ENCODE results near the gene NKX3-2. TPM values are rescaled to one million over a fixed set of nuclear protein-coding genes. Genes with fewer than 3 reads are reported as not detected.
A peak's percentile ranks its signal among the peaks of the same experiment; 100 is the strongest.

Gene NKX3-2
- total RNA-seq, 6 donors from 2014 or later: 0.49 TPM; not detected in 5

DNA sequence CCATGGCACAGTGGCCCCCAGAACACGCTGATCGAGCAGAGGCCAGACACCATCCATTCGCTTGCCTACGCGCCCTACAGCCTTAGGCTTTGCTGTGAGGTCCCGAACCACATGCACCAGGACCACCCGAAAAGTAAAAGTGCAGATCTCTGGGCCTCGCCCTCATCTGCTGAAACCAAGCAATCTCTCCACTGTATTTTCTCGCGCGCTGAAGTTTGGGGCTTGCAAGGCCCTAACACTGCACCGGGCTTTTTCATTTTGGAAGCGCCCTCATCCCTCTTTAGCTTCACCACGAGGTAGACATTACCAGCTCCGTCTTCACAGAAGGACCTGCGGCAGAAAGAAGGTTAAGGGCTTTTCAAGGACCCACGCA is 21.2 kb downstream of the NKX3-2 start:
- TF ChIP-seq EP300 (IDR thresholded peaks at IDR 0.05) (no peak), POLR2AphosphoS5 (IDR thresholded peaks at IDR 0.05) (no peak)
- Histone ChIP-seq H3K27ac (no peak overlapping the region), H3K27me3 (peaks cover 0 to 61% (median 30%) of the 10 kb centered on the region in 4 donors), H3K4me1 (peaks cover 9 to 22% (median 12%) of the 10 kb centered on the region in 4 donors), H3K4me3 (no peak overlapping the region), H3K9me3 (peaks cover 11 to 18% (median 16%) of the 10 kb centered on the region in 4 donors), H3K36me3 (no peaks in the 10 kb centered on the region)
- WGBS, 2 donors: 7 to 9% methylated on average over 12 to 17 of the region's 17 CpGs
- DNase-seq (no peak), ATAC-seq (ENCODE audit: low FRiP score in 2 of 2) (no peak)

DNA sequence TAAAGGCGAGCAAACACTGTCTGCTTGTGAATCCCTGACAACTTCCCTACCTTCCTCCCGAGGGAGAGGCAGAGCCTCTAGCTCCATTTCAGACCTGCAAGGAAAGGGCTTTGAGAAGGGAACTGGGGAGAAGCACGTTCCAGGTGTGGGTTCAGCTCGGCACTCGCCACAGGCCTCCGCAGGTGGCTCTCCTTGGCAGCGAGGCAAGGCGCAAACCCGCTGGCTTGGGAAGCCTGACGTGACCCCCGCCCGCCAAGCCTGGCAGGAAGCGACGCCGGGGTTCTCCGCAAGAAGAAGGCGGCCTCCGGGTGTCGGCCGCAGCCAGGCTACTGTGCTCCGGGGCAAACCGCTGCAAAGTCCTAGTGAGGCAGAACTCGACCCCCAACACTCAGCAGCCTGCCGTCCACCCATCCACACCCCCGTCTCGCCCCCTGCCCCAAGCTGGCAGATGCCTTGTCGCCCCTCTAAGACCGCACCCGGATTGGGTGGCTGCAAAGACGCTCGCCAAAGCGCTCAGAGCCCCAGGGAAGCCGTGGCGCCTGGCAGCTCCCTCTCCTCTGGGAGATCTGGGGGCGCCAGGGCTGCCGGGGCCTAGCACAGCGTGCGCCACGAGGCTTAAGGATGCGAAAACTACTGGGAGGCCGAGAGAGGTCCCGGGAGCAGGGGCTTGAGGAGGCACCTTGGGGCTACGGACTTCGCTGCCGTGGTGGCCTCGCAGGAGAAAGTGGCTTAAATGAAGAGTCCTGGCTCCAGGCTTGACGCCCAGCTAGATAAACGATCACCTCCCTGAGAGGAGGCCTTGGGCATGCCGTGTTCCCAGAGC is 21.8 kb downstream of the NKX3-2 start:
- peak in 1 of 2 donors; percentile 35 for ATAC-seq (ENCODE audit: low FRiP score in 2 of 2)
- DNase-seq: peak in 1 of 2 donors; percentile 78
- Histone ChIP-seq H3K4me1 (peaks cover 5 to 16% (median 6%) of the 10 kb centered on the region in 4 donors), H3K36me3 (no peaks in the 10 kb centered on the region), H3K27me3 (peaks cover 0 to 56% (median 27%) of the 10 kb centered on the region in 4 donors), H3K4me3 (no peak overlapping the region), H3K27ac (no peak overlapping the region), H3K9me3 (peaks cover 11 to 18% (median 16%) of the 10 kb centered on the region in 4 donors)
- TF ChIP-seq POLR2A (IDR thresholded peaks at IDR 0.05) (no peak), EP300 (IDR thresholded peaks at IDR 0.05) (no peak)
- TF ChIP-seq, protein P1, sequence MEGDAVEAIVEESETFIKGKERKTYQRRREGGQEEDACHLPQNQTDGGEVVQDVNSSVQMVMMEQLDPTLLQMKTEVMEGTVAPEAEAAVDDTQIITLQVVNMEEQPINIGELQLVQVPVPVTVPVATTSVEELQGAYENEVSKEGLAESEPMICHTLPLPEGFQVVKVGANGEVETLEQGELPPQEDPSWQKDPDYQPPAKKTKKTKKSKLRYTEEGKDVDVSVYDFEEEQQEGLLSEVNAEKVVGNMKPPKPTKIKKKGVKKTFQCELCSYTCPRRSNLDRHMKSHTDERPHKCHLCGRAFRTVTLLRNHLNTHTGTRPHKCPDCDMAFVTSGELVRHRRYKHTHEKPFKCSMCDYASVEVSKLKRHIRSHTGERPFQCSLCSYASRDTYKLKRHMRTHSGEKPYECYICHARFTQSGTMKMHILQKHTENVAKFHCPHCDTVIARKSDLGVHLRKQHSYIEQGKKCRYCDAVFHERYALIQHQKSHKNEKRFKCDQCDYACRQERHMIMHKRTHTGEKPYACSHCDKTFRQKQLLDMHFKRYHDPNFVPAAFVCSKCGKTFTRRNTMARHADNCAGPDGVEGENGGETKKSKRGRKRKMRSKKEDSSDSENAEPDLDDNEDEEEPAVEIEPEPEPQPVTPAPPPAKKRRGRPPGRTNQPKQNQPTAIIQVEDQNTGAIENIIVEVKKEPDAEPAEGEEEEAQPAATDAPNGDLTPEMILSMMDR (IDR thresholded peaks at IDR 0.05): no peak
- WGBS, 2 donors: 1 to 4% methylated on average over 7 to 44 of the region's 49 CpGs

DNA sequence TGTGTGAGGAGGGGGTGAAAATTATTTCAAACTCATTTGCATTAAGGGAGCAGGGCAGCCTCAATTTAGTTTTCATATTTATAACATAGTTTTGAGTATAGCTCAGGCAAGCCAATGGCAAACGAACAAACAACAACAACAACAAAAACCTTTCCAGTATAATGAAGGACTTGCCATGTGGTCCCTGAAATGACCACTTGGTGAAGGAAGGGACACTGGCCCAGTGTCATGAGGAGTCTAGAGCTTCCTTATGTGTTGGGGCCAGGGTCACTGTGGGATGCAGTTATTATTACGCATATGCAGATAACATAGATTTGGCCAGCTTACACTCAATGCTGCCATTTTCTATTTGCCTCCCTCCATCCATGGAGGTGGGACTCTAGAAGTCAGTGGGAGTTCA is 23.3 kb downstream of the NKX3-2 start:
- 46% methylated on average over 2 of the region's 2 CpGs for WGBS, 2 donors
- Histone ChIP-seq H3K27ac (no peak overlapping the region), H3K4me3 (no peak overlapping the region), H3K9me3 (peaks cover 11 to 18% (median 16%) of the 10 kb centered on the region in 4 donors), H3K27me3 (peaks cover 0 to 46% (median 26%) of the 10 kb centered on the region in 4 donors), H3K36me3 (no peaks in the 10 kb centered on the region), H3K4me1 (peaks cover 4 to 13% (median 5%) of the 10 kb centered on the region in 4 donors)
- TF ChIP-seq, protein P1 (IDR thresholded peaks at IDR 0.05): no peak
- TF ChIP-seq EP300 (IDR thresholded peaks at IDR 0.05): no peak
- no peak for TF ChIP-seq POLR2A (IDR thresholded peaks at IDR 0.05)
- no peak for TF ChIP-seq POLR2AphosphoS5 (IDR thresholded peaks at IDR 0.05)
- no peak for ATAC-seq (ENCODE audit: low FRiP score in 2 of 2)
- DNase-seq: no peak

DNA sequence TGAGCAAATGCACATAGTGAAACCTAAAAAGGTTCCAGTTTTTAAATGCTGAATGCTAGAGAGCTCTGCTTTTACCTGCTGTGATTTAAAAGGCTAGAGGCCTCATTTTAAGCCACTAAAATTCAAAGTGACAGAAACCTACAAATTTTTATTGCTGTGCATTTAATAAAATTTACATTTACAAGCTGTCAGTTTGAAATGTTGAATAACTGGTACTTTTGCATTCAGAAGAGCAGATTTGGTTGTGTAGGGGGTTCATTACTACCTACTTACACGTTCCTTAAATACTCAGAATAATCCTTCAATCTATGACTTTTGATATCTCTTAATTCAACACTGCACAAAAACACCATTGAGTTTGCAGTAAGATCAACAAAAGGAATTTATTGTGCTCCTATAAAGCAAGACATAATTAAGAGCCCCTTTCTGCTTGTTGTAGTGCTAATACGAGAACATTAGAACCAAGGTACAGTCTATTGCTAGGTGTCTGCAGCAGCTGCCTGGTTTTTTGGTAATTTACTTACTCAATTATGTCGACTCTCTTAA is 27.9 kb downstream of the NKX3-2 start:
- 74 to 85% methylated on average over 3 of the region's 3 CpGs for whole genome bisulfite sequencing, 2 donors
- TF ChIP-seq EP300 (IDR thresholded peaks at IDR 0.05): no peak
- no peak for TF ChIP-seq POLR2A (IDR thresholded peaks at IDR 0.05)
- TF ChIP-seq, protein P1 (IDR thresholded peaks at IDR 0.05): no peak
- TF ChIP-seq POLR2AphosphoS5 (IDR thresholded peaks at IDR 0.05): no peak
- no peaks in the 10 kb centered on the region for H3K9me3 ChIP-seq
- no peaks in the 10 kb centered on the region for H3K36me3 ChIP-seq
- H3K4me3 ChIP-seq: no peak overlapping the region
- H3K27ac ChIP-seq: no peak overlapping the region
- H3K4me1 ChIP-seq: no peaks in the 10 kb centered on the region
- ATAC-seq (ENCODE audit: low FRiP score in 2 of 2) (no peak), DNase-seq (no peak)
- H3K27me3 ChIP-seq: peaks cover 0 to under 1% (median 0%) of the 10 kb centered on the region in 4 donors

DNA sequence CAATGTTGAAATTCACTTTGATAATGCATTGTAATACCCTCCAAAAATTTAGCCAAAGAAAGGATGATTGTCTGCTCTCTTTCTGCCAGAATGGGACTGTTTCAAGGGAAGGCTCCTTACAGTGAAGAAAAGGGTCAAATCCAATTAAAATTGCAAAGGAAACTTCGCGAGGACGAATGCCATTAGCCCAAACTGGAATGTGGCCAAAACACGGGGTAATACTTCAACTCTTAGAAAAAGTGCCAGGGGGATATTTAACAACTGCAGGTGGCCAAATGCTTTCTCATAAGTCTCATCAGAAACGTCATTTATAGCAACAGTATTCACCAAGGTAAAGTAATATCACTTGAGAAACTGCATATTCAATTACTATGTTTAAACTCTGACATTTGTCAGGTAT is 29.0 kb downstream of the NKX3-2 start:
- no peak for ATAC-seq (ENCODE audit: low FRiP score in 2 of 2)
- no peak overlapping the region for H3K27ac ChIP-seq
- no peak overlapping the region for H3K4me3 ChIP-seq
- WGBS, 2 donors: 18 to 23% methylated on average over 5 of the region's 5 CpGs
- no peaks in the 10 kb centered on the region for H3K9me3 ChIP-seq
- H3K4me1 ChIP-seq: no peaks in the 10 kb centered on the region
- no peak for DNase-seq
- no peak for TF ChIP-seq POLR2A (IDR thresholded peaks at IDR 0.05)
- no peak for TF ChIP-seq EP300 (IDR thresholded peaks at IDR 0.05)
- TF ChIP-seq, protein P1 (IDR thresholded peaks at IDR 0.05): no peak
- no peak for TF ChIP-seq POLR2AphosphoS5 (IDR thresholded peaks at IDR 0.05)
- H3K27me3 ChIP-seq: no peaks in the 10 kb centered on the region
- no peaks in the 10 kb centered on the region for H3K36me3 ChIP-seq

Data from upper lobe of left lung (tissue), 6 donors.